HG03442 (cell line): ENCODE measurements around the gene ANKS1B.

Experiments used
- ATAC-seq: cut with Tn5 transposase; IDR thresholded peaks from one replicate; pipeline ENCODE4 v1.9.1; 2021; ENCODE audit warnings: mild to moderate bottlenecking, moderate library complexity; ENCODE audit not compliant: unreplicated experiment

ANKS1B gene

DNA sequence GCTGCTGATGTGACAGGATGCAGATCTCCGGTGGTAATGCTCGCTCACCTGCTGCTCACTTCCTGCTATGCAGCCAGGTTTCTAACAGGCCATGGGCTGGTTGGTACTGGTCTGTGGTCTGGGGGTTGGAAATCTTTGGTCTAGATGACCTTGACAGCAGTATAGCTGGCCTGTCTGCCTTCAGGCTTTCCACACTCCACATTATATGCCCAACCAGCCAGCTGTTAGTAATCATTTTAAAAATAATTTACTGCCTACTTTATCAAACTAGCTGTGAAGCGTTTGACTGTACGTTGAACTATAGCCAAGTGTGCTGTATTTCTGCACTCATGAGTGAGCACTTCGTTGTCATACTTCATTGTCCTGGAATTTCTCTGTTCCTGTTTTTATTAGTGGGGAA is 761.2 kb downstream of the ANKS1B start:
- ATAC-seq = no peak

DNA sequence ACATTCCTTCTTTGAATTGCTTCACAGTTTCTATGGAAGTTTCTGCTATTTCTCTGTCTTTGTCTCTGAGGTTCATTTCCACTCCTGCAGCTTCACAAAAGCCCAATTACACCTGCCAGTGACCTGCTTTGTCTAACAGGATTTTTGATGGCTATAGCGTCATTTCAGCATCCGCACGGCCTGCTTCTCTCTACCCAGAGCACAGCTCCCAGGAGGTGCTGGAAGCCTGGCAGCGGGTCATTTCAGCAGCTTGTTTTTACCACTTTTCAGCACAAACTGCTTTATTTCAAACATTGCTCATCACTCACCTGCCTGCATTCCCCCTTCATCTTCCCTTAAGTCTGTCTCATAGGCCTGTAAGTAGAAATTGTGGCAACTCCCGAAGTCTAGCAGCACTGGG is 771.7 kb downstream of the ANKS1B start:
- no peak for ATAC-seq

DNA sequence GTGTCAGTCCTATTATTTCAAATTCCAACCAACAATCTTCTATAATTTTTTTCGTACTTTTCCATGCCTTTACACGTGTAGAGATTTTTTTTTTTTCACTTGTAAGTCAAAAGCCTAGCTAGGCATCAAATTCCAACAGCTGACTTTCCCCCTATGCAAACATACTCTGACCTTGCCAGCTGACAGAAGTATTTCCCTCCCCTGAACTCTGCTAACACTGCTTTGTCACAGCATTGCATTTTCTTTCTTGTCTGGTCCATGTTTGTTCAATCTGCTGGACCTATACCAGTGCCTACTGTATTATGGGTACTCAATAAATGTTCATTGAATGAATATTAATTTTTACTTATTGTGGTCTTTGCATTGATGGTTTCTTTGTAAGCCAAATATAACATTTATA is 772.5 kb downstream of the ANKS1B start:
- ATAC-seq = no peak

DNA sequence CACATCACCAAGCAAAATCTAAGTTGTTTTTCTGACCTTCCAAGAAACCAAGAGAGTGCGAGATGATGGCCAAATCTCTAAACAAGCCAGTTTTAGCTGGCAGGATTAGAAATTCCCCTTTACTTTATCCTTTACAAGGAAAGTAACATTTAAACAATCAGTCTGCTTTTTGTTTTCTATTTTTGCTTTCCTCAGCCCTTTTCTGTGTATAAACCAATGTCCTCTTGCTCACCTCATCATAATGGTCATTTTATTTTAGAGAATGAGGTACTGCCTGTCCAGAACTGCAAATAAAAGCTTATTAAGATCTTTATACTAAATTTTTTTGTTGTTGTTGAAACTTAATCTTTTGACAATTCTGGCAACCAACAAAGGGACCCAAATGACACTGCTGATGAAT is 779.6 kb downstream of the ANKS1B start:
- no peak for ATAC-seq

DNA sequence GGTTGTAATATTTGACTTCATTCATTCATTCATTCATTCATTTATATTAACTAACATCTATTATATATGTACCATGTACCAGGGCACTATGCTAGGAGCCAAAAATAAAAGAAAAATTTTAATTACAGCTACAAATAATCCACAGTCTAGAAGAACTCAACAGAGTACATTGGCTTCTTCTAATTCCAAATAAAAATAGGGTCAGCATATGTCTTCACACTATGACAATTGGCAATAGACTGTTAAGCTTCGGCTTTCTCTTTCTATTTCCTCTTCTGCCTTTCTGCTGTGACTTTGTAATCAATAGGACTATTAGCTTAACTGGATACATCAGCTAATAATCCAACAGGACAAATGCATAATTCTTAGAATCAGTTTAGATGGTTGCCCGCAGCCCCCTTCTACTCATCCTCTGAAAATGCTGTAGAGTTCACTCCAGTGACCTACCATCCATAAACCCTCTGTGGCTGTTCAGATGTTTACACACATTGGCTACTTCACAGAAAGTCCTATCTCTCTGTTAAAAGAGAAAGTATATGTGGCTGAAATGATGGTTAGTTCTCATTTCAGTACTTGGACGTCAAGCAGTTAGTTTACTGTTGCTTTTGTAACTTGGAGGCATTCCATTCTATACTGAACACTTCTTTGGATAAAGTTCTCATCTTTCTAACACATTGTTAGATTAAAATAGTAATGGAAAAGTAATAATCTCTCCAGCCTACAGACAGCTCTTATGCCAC is 782.7 kb downstream of the ANKS1B start:
- ATAC-seq = no peak

DNA sequence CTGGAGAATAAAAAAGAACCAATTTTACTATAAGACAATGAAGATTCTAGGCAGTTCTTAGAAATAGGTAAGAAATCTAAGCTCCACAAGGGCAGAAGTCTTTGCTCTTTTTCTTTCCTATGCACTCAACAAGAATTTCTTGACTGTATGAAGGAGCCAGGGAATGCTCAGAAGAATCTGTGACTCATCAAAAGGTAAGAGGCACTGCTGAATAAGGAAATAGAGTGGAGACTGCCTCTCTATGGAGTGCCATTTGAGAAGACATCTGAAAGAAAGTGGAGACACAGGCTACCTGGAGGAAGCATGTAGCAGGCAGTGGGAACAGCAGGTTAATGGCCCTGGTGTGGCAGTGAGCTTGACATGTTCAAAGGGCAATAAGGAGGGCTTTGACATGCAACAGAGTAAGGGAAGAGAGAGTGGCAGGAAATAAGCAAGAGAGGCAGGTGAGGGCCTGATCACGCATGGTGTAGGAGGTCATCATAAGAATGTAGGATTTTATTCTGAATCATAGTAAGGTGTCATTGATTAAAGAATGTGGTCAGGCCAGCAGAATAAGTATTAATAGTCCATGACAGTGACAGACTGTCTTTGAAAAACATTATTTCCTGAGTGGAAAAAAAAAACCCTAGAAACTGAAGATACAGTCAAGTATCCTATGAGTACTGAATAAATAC is 783.9 kb downstream of the ANKS1B start:
- no peak for ATAC-seq

DNA sequence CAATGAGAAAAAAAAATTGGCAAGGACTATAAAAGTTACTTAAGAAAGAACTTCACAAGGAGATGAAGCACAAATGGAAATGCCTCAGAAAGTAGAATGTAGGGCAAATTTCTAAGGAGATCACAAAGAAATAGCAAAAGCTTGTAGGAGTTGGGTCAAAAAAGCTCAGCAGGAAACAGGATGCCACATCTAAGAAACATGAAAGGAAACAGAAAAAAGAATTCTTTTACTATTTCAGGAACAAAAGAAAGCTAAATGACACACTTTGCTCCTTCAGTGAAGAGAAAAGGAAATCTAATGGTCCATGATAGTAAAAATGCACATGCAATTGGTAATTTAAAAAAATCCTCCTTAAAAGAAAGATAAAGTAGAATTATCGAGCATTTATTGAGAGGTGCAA is 789.3 kb downstream of the ANKS1B start:
- ATAC-seq = no peak

DNA sequence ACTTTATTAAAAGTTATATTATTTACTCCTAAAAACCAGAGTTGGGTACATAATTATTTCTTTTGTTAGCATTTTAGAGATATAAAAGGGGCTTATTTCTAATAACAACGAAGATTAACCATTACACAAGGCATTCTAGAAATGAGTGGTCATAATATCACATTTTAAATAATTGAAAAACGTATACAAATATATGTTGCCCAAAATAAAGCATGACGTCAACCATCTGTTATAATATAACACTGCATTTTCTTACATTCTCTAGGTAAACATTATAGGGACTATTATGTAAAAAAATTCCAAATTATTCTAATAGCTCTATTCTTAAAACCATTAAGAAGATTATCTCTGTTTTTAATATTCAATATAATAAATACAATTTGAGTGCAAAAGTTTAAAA is 792.2 kb downstream of the ANKS1B start:
- no peak for ATAC-seq

DNA sequence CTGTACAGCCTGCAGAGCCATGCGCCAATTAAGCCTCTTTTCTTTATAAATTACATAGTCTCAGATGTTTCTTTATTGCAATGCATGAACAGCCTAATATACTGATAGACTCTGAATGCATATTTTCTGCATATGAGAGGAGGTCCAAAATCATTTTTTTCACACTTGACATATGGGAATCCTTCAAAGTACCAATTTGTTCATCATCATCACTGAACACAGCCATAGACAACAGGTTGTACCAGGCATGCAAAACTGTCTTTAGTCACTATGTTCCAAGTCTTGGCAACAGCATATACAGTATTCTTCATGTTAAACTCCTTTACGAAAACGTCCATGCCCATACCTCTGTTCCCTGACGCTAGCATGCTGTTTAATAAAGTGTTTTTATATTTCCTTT is 807.9 kb downstream of the ANKS1B start:
- no peak for ATAC-seq

DNA sequence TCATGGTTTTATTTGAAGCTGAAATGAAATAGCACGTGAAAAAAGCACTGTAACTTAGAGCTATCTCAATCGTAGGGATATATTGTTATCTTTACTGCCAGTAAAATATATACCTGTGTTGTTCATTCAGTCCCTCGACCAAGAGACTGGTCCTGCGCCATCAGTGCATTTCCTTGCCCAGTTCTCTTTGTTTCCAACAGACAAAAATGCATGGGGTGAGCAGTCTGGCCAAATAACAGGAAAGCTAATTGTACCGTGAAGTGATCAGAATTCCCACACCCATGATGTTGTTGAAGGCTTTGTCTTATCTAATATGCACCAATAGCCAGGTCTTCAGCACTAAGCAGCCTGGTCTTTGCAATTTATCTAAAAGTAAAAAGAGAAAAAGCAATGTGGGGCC is 814.3 kb downstream of the ANKS1B start:
- no peak for ATAC-seq

DNA sequence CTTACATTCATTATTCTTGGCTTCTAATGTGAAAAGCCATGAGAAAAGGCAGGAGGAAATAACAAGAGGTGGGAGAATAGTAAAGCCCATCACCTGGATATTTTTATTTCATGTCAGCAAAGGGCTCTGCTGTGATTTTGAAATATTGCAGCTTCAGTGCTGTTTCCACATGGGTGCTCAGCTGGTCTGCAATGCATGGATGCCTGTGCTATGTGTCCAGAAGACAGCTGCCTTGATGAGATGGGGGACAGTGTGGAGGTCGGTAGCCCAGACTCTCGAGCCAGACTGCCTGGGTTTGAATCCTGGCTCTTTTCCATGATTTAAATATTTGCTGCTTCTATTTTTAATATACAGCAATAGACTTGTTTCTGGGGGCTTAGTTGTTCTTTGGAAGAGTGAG is 814.7 kb downstream of the ANKS1B start:
- ATAC-seq = no peak

DNA sequence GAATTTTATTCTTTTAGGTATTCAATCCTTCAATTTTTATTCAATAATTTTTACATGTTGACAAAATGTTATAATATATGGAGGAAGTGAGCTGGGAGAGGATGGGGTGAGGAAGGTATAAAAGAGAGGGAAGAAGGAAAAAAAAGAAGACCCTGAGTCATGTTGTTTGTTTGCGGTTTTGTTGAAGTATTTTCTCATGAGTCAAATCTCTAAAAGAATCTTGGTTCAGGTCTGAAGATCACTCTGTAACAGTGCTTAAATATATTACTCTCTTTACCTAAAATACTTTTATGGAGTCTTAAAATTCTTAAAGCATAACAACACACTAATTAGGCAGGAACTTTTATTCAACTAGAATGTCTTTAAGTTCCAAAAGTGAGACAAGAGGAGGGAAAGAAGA is 826.8 kb downstream of the ANKS1B start:
- no peak for ATAC-seq

DNA sequence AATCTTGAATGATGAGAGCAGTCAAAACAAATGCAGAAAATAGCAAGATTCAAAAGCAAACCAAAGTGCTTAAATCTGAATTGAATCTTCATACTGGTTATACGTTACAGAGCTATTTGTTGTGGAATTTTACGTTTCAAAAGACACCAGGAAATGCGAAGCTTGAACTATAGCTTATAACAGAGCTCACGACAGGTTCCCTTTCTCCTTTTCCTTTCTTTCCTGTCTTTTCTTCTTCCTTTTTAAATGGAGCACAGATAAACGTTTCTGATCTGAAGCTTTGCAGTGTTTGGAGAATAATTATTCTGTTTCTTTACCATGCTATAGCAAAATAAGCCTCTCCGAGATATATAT is 829.8 kb downstream of the ANKS1B start:
- ATAC-seq = no peak

DNA sequence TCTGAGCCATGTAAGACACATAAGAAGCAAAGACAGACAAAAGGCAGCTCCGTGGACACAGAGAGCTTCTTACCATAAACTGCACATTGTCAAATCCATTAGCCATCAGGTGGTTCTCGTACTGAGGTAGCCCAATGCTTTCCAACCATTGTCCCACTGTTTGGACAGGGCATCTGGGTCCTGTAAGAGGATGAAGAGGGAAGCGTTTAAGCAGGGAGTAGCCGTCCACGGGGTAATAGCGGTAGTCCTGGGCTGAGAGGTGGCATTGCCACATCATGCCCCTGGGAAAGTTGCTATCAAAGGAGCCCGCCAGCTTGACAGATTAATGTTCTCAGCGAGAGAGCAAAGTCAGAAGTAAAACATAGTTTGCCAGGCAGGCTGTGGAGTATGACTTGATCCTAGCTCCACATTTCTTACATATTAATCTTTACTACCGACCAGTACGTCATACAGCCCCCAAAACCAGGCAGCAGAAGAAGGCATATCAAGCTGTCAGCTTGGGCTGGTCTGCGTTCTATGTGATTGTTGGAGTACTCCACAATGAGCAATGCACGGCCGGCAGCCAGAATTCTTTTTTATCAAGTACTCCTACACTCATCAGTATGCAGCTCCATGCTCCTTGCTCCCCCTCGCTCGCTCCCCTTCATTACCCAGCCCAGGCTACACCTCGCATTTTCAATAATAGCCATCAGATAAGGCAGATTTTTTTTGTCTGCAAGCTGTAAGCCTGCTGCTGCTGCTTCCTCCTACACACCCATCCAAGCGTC is 830.3 kb downstream of the ANKS1B start:
- no peak for ATAC-seq

DNA sequence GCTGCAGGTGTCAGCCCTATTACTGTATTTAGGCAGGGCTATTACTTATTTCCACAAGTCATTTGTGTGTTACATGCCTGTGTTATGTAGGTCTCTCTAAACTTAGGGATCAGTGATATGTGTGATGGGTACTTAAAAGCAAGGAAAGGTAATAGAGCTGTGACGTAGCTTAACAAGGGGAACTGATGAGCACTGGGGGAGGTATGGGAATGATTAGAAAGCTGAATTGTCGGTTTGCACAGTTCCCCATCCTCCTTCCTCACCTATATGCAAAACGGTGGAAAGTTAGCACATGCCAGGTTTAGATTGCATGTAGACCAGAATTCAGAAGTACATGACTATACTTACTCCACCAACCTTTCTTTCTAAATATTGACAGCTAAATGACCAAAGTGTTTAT is 831.4 kb downstream of the ANKS1B start:
- no peak for ATAC-seq

DNA sequence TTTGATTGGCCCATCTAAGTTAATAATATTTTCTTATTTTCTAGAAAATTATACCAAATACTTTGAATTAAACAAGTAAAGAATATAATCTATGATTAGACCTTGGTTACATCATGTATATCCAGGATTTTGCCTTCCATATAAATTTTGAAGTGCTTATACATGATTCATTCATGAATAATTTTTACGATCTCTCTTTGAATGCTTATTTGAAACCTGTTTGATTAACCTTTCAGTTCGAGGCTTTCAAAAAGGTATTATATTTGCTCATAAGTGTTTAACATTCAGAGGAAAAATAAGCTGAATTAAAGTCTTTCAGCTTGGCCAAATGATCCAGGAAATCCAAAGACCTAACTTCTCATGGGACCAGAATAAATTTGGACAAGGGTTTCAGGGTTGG is 832.4 kb downstream of the ANKS1B start:
- no peak for ATAC-seq

DNA sequence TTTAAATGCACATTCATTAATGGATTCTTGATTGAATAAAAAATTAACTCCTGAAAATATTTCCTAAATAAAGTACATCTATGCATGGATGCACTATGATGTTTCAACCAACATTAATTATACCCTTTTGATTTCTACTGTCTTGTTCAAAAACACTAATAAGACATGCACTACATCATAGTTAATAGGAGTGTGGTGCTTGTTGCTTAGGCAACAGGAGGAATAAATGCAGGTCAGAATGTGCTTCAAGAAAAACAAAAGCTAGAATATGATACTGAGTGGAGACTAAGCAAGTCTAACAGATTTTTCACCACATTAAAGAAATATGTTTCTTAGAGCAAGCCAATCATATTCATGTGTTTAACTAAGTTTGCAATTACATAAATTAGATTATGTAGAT is 833.0 kb downstream of the ANKS1B start:
- no peak for ATAC-seq

DNA sequence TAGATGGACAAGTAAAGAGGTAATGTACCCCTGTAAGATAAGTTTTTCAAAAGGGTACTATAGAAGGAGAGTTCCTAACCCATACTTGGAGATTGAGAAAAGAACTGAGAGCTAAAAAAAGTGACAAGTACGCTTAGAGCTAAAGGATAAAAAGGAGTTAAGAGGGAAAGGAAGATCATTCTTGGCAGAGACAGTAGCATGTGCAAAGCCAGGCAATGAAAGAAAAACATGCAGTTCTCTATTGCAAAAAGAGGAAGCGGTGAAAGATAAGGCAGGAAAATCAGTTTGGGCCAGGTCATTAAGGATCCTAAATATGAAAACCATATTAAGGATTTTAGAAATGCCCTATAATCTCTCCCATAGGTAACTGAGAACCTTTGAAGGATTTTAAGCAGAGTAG is 837.6 kb downstream of the ANKS1B start:
- ATAC-seq = no peak

DNA sequence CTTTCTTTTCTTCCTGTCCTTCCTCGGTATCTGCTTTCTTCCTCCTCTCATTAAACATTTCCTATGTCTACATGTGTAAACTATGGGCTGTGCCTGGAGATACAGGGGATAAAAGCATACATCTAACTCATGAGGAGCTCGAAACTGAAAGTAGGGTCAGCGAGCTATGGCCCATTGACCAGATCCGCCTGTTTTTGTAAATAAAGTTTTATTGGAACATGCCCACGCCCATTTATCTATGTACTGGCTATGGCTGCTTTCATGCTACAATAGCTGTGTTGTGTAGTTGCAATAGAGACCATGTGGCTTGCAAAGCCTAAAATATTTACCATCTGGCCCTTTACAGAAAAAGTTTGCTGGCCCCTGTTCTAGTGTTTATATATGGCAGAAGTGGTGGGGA is 838.0 kb downstream of the ANKS1B start:
- ATAC-seq = no peak

DNA sequence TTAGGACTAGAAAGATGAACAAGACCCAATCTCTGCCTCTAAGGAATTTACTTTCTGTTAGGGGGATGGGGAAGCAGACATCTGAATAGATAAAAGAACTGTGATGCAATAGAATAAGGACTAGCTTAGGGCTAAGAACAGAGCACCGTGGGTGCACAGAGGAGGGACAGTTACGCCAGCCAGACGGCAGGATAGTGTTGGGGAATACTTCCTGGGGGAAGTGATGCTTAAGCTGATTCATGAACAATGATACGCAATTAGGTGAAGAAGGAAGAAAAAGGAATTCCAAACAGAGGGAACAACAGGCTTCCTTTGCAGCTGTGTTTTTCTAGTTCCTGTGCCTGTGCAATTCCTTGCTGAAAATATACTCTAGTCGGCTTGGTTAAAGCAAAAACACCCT is 838.6 kb downstream of the ANKS1B start:
- ATAC-seq = no peak

DNA sequence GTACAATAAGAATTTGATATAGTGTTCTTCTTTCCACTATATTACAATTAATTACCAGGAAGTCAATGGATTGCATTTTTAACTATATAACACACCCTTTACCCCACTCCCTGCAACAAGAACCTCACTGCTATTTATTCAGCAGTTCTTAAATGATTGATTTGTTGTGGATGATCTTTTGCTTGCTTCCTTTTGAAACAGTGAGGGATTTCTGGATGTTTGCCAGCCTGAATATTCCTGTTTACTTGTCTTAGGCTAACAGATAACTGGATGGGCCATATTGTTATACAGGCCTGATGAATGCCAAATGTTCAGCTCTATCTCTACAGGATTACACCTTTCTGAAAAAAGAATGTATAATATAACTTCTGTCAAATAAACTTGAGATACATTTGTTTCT is 842.1 kb downstream of the ANKS1B start:
- ATAC-seq = no peak

DNA sequence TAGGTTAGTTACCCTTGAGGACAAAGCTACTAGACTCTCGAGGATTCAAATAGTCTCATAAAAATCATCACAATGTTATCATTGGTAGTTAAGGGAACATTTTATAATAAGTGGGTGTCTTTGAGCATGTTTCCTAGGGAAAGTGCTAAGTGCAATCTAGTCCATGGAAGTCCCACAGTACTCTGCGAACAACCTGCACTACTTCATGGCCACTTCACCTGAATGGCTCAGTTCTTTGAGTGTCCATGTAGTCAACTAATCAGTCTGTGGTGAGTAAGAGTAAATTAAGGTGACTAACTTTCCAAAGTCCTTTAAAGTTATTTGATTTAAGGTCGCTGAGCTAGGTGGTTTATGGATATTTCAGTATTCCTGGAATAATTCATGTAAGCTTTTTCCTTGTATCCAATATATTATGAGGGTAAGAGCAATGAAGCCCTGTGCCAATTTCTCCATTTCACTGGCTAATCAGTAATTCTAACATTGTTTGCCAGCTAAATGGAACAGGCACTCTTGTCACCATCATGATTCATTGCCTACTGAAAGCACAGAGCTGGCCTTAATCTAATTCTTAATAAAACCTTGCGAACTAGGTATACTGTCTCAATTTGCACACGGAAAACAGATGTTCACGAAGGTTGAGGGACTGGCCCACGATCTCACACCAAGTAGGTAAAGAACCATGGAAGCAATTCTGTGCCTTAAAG is 844.6 kb downstream of the ANKS1B start:
- ATAC-seq = no peak
